GDM1 (cell line): Measurements from ENCODE around the gene PDHX.
A peak's percentile ranks its signal among the peaks of the same experiment; 100 is the strongest.
"Not testable (repeated sequence)": the region's sequence is repeated elsewhere in the genome, so short reads cannot be mapped to it uniquely, and the experiment has no call there.

Experiments used
- DNase-seq: peaks from one replicate; lab custom pipeline; 2025; lab: John Stamatoyannopoulos, UW

Gene PDHX

GRCh38 chr11:35021589-35021988, 105.2 kb downstream of the PDHX start:
- DNase-seq = no peak

- not testable (repeated sequence) for DNase-seq
Observed at GRCh38 chr11:35023940-35024339, 107.5 kb downstream of the PDHX start.

GRCh38 chr11:35028007-35028406, 111.6 kb downstream of the PDHX start:
- DNase-seq = not testable (repeated sequence)

GRCh38 chr11:35029979-35030682, 113.7 kb downstream of the PDHX start:
- no peak for DNase-seq

GRCh38 chr11:35030716-35031213, 114.3 kb downstream of the PDHX start:
- peak; percentile 21 for DNase-seq

- no peak for DNase-seq
Observed at GRCh38 chr11:35031346-35031745, 114.9 kb downstream of the PDHX start.

GRCh38 chr11:35031867-35032266, 115.4 kb downstream of the PDHX start:
- no peak for DNase-seq

GRCh38 chr11:35033011-35033410, 116.6 kb downstream of the PDHX start:
- no peak for DNase-seq

GRCh38 chr11:35034401-35034800, 118.0 kb downstream of the PDHX start:
- DNase-seq = no peak

GRCh38 chr11:35035894-35036408, 119.5 kb downstream of the PDHX start:
- peak; percentile 91 for DNase-seq

- peak; percentile 25 for DNase-seq
Observed at GRCh38 chr11:35036639-35037038, 120.2 kb downstream of the PDHX start.

- DNase-seq = no peak
Observed at GRCh38 chr11:35038211-35038928, 122.0 kb downstream of the PDHX start.

- no peak for DNase-seq
Observed at GRCh38 chr11:35039076-35039475, 122.7 kb downstream of the PDHX start.

- DNase-seq = peak; percentile 16
Observed at GRCh38 chr11:35040221-35040942, 124.0 kb downstream of the PDHX start.

GRCh38 chr11:35041070-35041554, 124.7 kb downstream of the PDHX start:
- no peak for DNase-seq

GRCh38 chr11:35042224-35042623, 125.8 kb downstream of the PDHX start:
- DNase-seq = no peak

GRCh38 chr11:35042913-35043312, 126.5 kb downstream of the PDHX start:
- DNase-seq = no peak

- no peak for DNase-seq
Observed at GRCh38 chr11:35043936-35044335, 127.5 kb downstream of the PDHX start.

- DNase-seq = no peak
Observed at GRCh38 chr11:35045236-35045820, 128.9 kb downstream of the PDHX start.
